Body of pancreas (tissue), 4 donors: ENCODE data around the gene ABTB1. TPM values are rescaled to one million over a fixed set of nuclear protein-coding genes. Genes with fewer than 3 reads are reported as not detected.
"Not testable (repeated sequence)": the region's sequence is repeated elsewhere in the genome, so short reads cannot be mapped to it uniquely, and the experiment has no call there.

Experiments used
- ATAC-seq: fragments of 150-250 bp; one replicate; pipeline ENCODE4 v1.9.1; 2016
- DNase-seq, 4 donors: peaks; one replicate each; pipeline ENCODE4 v3.0.0-alpha.2; 2019
- H3K27ac ChIP-seq, 4 donors: fragments of 200-600 bp; sonication (generic); 1 replicate in 3 of 4; 2 replicates in 1 of 4; pipeline versions ENCODE4 v1.5.1 to v1.6.1; 2016 to 2019; ENCODE audit warnings: mild to moderate bottlenecking in 1 of 4, mixed read lengths in 1 of 4, moderate library complexity in 1 of 4
- H3K27me3 ChIP-seq, 2 donors: fragments of 200-600 bp; sonication (generic); one replicate each; pipeline ENCODE4 v1.6.0; 2016; ENCODE audit warnings: mild to moderate bottlenecking in 1 of 2
- H3K36me3 ChIP-seq, 2 donors: fragments of 200-600 bp; sonication (generic); replicated peaks in 1 of 2; 2 replicates each; pipeline ENCODE4 v1.5.1; 2016; ENCODE audit warnings: low read depth in 2 of 2; ENCODE audit not compliant: insufficient read depth in 1 of 2
- H3K4me1 ChIP-seq: fragments of 200-600 bp; sonication (generic); one replicate; pipeline ENCODE4 v1.6.0; 2016
- H3K4me3 ChIP-seq, 2 donors: fragments of 200-600 bp; sonication (generic); 1 replicate in 1 of 2; 2 replicates in 1 of 2; pipeline ENCODE4 v1.5.1; 2016 to 2019
- H3K9me3 ChIP-seq, 3 donors: fragments of 200-600 bp; sonication (generic); 1 replicate in 2 of 3; 2 replicates in 1 of 3; pipeline ENCODE4 v1.5.1; 2016
- POLR2A ChIP-seq, 3 donors: fragments of 450-650 bp; IDR thresholded peaks; one replicate each; pipeline ENCODE4 v1.6.1; 2016; ENCODE audit warnings: antibody characterized with exemption in 3 of 3, mild to moderate bottlenecking in 2 of 3
- WGBS, 2 donors: methylation state at CpG; one replicate each; pipeline ENCODE4 v1.1.5; 2017; 5-methylcytosine and 5-hydroxymethylcytosine counted together
- intact Hi-C: fragments of 100-400 bp; cut with DNase I; formaldehyde crosslinking; loops from one replicate; pipeline ENCODE4 v1.15.1; 2023
- total RNA-seq, 2 donors: library from RNA; depleted of rRNA; stranded (reverse); fragments of >200 nt; gene quantifications; one replicate each; pipeline ENCODE4 v1.1.0, GENCODE V29; 2016
- TF ChIP-seq, protein P1 (sequence below), 7 experiments: fragments of 450-650 bp in 4 of 7; fragments of 200-600 bp in 3 of 7; sonication (generic) in 3 of 7; IDR thresholded peaks; one replicate each; pipeline ENCODE4 v1.5.1; 2016 to 2019; ENCODE audit warnings: antibody characterized with exemption in 7 of 7

Gene ABTB1
- total RNA-seq, 2 donors from 2014 or later = 21.4 to 34.0 TPM

DNA sequence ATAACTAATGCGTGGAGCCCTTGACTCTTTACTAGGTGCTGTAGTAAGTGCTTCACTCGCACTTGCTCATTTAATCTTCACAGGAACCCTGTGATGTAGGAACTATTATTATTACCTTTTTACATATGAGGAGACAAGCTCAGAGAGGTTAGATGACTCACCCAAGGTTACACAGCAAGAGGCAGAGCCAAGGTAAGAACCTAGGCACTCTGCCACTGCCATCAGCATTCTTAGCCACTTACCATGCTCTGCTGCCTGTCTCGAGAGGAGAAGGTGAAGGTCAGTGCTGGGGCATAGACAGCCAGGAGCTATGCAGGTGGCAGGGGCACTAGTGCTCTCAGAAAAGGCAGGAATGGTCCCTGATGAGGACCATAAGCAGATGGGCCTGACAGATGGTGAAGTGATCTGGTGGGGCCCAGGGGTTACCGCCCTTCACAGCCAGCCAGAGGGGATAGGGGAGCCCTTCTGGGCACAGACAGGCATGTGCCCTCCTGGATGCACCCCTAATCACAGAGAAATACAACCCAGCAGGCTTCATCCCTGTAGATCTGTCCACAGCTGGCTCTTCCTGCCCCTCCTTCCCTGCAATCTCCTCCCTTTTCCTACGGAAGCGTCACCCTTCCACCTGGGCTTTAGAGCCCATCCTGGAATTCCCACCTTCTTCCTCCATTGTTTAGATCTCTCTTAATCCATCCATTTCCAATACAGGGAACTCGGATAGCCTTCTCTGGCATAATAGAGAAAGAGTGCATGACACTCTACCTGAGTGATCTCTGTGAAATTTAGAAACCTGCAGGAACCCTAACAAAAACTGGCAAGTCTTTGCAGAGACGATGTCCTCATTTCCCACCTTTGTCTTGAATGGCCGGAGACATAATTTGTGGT lies 26.9 kb downstream of the ABTB1 start:
- intact Hi-C loops = no loop called here
- peaks cover 33% of the 10 kb centered on the region for H3K4me1 ChIP-seq
- H3K36me3 ChIP-seq = no peaks in the 10 kb centered on the region
- H3K9me3 ChIP-seq = no peaks in the 10 kb centered on the region
- peak overlapping the region in 1 of 4 donors; percentile 21 for H3K27ac ChIP-seq
- no peaks in the 10 kb centered on the region for H3K27me3 ChIP-seq
- DNase-seq = peak in 1 of 4 donors; percentile 61
- 79 to 81% methylated on average over 9 of the region's 9 CpGs for WGBS, 2 donors
- no peak for ATAC-seq
- no peak overlapping the region for H3K4me3 ChIP-seq
- TF ChIP-seq, protein P1, sequence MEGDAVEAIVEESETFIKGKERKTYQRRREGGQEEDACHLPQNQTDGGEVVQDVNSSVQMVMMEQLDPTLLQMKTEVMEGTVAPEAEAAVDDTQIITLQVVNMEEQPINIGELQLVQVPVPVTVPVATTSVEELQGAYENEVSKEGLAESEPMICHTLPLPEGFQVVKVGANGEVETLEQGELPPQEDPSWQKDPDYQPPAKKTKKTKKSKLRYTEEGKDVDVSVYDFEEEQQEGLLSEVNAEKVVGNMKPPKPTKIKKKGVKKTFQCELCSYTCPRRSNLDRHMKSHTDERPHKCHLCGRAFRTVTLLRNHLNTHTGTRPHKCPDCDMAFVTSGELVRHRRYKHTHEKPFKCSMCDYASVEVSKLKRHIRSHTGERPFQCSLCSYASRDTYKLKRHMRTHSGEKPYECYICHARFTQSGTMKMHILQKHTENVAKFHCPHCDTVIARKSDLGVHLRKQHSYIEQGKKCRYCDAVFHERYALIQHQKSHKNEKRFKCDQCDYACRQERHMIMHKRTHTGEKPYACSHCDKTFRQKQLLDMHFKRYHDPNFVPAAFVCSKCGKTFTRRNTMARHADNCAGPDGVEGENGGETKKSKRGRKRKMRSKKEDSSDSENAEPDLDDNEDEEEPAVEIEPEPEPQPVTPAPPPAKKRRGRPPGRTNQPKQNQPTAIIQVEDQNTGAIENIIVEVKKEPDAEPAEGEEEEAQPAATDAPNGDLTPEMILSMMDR (IDR thresholded peaks at IDR 0.05) = no peak
- no peak for TF ChIP-seq POLR2A (IDR thresholded peaks at IDR 0.05)

DNA sequence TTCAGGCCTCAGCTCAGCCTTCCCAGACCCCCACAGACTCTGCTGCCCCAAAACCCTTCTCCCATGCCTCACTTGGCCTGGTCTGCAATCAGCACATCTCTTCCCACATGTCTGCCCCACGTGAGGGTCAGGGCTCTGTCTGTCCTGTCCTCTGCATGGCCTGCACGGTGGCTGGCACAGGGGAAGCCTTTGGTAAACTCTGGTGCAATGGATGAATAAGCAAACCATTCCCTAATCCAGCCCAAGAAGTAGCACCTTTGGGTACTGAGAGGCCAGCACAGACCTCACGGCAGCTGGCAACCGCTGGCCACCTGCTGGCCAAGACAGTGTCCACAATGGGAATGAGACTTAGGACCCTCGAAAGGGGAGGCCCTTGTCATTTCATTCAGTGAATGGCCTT lies 27.7 kb downstream of the ABTB1 start:
- H3K4me3 ChIP-seq = no peak overlapping the region
- H3K9me3 ChIP-seq = no peaks in the 10 kb centered on the region
- H3K4me1 ChIP-seq = peaks cover 33% of the 10 kb centered on the region
- no peaks in the 10 kb centered on the region for H3K36me3 ChIP-seq
- intact Hi-C loops = no loop called here
- TF ChIP-seq, protein P1 (IDR thresholded peaks at IDR 0.05) = no peak
- no peak for TF ChIP-seq POLR2A (IDR thresholded peaks at IDR 0.05)
- H3K27me3 ChIP-seq = no peaks in the 10 kb centered on the region
- no peak overlapping the region for H3K27ac ChIP-seq
- ATAC-seq (no peak), DNase-seq (no peak)
- 77 to 80% methylated on average over 3 to 5 of the region's 5 CpGs for WGBS, 2 donors

DNA sequence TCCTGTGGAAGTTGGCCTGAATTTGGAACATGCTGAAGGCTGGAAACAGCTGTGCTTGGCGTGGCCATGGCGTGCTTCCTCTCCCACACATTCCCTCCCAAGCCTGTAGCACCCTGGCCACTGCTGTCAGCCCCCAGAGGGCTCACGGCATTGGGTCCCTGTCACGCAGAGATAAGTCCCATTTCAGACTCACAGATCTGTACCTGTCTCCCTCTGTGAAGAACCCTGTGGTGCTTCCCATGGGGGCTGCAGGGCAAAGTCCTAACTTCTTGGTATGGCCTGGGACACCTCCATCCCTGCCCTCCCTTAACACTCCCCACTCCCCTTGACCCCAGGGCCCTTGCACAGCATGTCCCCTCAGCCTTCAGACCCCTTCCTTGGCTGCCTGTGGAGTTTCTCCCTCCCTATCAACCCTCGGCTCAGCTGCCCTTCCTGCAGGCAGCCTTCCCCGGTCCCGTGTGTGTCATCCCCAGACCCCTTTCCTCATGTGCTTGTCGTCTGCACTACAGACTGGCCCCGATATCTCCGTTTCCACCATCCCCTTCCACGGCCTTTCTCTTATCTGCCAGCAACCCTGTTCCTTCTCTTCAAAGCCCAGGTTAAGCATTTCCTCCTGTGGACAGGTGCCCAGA lies 28.6 kb downstream of the ABTB1 start:
- TF ChIP-seq POLR2A (IDR thresholded peaks at IDR 0.05) = no peak
- TF ChIP-seq, protein P1 (IDR thresholded peaks at IDR 0.05) = no peak
- Histone ChIP-seq H3K36me3 (no peaks in the 10 kb centered on the region), H3K4me1 (peaks cover 33% of the 10 kb centered on the region), H3K27ac (no peak overlapping the region), H3K27me3 (no peaks in the 10 kb centered on the region), H3K9me3 (no peaks in the 10 kb centered on the region), H3K4me3 (no peak overlapping the region)
- ATAC-seq (no peak), DNase-seq (no peak)
- WGBS, 2 donors = 81 to 86% methylated on average over 11 of the region's 11 CpGs
- intact Hi-C loops = no loop called here

DNA sequence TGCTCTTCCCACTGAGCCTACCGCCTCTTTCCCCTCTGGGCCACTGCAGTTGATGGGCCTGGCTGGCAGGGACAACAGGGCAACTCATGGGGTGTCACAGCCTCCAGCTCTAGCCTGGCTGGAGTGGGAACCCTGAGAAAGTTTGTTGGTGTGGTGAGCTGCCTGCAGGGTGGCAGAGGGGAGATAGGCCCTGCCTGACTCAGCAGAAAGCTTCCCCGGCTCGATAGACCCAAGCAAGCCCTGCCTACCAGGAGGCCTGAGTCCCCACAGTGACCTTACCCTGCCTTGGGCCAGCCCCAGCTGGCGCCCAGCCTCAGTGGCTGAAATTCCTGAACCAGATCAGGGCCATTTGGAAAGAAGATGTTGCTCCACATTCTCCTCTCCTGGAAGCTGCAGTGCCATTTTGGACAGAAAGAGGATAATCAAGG lies 29.4 kb downstream of the ABTB1 start:
- WGBS, 2 donors = 64 to 75% methylated on average over 1 to 4 of the region's 4 CpGs
- Histone ChIP-seq H3K27ac (no peak overlapping the region), H3K4me3 (no peak overlapping the region), H3K9me3 (no peaks in the 10 kb centered on the region), H3K36me3 (no peaks in the 10 kb centered on the region), H3K4me1 (peaks cover 26% of the 10 kb centered on the region), H3K27me3 (no peaks in the 10 kb centered on the region)
- ATAC-seq (no peak), DNase-seq (peak in 1 of 4 donors; percentile 51)
- intact Hi-C loops = no loop called here
- TF ChIP-seq, protein P1 (IDR thresholded peaks at IDR 0.05) = no peak
- TF ChIP-seq POLR2A (IDR thresholded peaks at IDR 0.05) = no peak

DNA sequence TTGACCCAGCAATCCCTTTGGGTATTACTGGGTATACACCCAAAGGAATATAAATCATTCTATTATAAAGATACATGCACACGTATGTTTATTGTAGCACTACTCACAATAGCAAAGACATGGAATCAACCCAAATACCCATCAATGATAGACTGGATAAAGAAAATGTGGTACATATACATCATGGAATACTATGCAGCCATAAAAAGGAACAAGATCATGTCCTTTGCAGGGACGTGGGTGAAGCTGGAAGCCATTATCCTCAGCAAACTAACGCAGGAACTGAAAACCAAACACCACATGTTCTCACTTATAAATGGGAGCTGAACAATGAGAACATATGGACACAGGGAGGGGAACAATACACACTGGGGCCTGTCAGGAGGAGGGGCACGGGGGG lies 32.1 kb downstream of the ABTB1 start:
- H3K4me3 ChIP-seq, H3K4me1 ChIP-seq, intact Hi-C loops, H3K27me3 ChIP-seq, H3K9me3 ChIP-seq, DNase-seq, H3K36me3 ChIP-seq, H3K27ac ChIP-seq, ATAC-seq: not testable (repeated sequence)
- WGBS, 2 donors = 81 to 82% methylated on average over 4 of the region's 4 CpGs
